ENCODE results near the gene EIF3K.

DNA sequence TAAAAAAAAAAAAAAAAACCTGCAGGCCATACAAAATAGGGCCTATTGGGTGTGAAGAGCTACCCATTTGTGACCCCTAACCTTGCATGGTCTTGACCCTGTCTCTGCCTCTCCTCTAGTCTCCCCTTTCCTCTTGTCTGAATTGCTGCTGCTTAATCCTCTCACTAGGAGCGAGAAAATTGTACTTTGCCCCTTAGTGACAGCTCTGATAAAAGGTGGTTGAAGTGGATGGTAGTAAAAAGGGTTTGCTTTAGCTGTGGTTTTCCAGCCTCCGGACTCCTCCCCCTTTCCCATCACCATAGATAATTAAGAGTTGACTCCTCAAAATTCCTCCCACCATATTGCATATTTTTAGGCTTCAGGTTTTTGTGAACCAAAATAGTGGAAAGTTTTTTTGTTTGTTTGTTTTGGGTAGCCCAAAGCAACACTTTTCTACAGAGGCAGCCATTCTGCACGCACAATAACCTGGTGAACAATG lies 52.0 kb downstream of the EIF3K start:
- TF ChIP-seq, protein P1, sequence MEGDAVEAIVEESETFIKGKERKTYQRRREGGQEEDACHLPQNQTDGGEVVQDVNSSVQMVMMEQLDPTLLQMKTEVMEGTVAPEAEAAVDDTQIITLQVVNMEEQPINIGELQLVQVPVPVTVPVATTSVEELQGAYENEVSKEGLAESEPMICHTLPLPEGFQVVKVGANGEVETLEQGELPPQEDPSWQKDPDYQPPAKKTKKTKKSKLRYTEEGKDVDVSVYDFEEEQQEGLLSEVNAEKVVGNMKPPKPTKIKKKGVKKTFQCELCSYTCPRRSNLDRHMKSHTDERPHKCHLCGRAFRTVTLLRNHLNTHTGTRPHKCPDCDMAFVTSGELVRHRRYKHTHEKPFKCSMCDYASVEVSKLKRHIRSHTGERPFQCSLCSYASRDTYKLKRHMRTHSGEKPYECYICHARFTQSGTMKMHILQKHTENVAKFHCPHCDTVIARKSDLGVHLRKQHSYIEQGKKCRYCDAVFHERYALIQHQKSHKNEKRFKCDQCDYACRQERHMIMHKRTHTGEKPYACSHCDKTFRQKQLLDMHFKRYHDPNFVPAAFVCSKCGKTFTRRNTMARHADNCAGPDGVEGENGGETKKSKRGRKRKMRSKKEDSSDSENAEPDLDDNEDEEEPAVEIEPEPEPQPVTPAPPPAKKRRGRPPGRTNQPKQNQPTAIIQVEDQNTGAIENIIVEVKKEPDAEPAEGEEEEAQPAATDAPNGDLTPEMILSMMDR (IDR thresholded peaks at IDR 0.05): no peak
- TF ChIP-seq POLR2A (IDR thresholded peaks at IDR 0.05): no peak

All from heart left ventricle (tissue), 13 donors.